HEK293 (cell line): ENCODE results near the gene WRAP73.

ENCODE experiments used
- CTCF ChIA-PET: fragments of 350-600 bp; formaldehyde crosslinking; extraction: SDS; loops from one replicate; lab custom pipeline; 2021; ENCODE audit warnings: antibody characterized with exemption; lab: Yijun Ruan, JAX
- POLR2A ChIA-PET: fragments of 300-600 bp; formaldehyde crosslinking; extraction: SDS; loops from one replicate; lab custom pipeline; 2020; ENCODE audit warnings: antibody characterized with exemption, inconsistent platforms; lab: Yijun Ruan, JAX
- H3K27ac ChIP-seq: fragments of 200-500 bp; sonication (Bioruptor generic); 2 replicates; pipeline ENCODE4 v1.5.1; 2014; ENCODE audit warnings: low read depth, low read length, control low read depth, inconsistent platforms; ENCODE audit errors: extremely low read depth
- H3K36me3 ChIP-seq, 2 experiments: fragments of 200-500 bp in 1 of 2; sonication (Bioruptor generic) in 1 of 2; 1 replicate in 1 of 2; 2 replicates in 1 of 2; pipeline ENCODE4 v1.5.1; 2014 to 2017; ENCODE audit warnings: inconsistent platforms in 2 of 2, low read length in 2 of 2; ENCODE audit not compliant: control insufficient read depth in 2 of 2, insufficient read depth in 1 of 2
- H3K4me1 ChIP-seq: fragments of 200-500 bp; sonication (Bioruptor generic); 2 replicates; pipeline ENCODE4 v1.5.1; 2014; ENCODE audit warnings: mild to moderate bottlenecking, low read length, inconsistent platforms; ENCODE audit not compliant: control insufficient read depth, insufficient read depth
- H3K4me3 ChIP-seq: 2 replicates; pipeline ENCODE4 v1.5.1; 2011; ENCODE audit warnings: low read depth, mild to moderate bottlenecking, control low read depth, low read length, moderate library complexity
- H3K9me3 ChIP-seq: fragments of 200-500 bp; sonication (Bioruptor generic); 2 replicates; pipeline ENCODE4 v1.5.1; 2014; ENCODE audit warnings: low read depth, low read length, inconsistent platforms; ENCODE audit not compliant: control insufficient read depth, insufficient read depth
- BCL6B ChIP-seq: fragments of 450-650 bp; formaldehyde crosslinking; IDR thresholded peaks from 2 replicates; pipeline ENCODE4 v1.5.1; 2017; ENCODE audit warnings: missing biosample characterization, missing genetic modification characterization
- EGR2 ChIP-seq: fragments of 450-650 bp; formaldehyde crosslinking; IDR thresholded peaks from 2 replicates; pipeline ENCODE4 v1.5.1; 2016; ENCODE audit warnings: low read depth, missing biosample characterization, missing genetic modification characterization
- GLIS1 ChIP-seq: fragments of 450-650 bp; formaldehyde crosslinking; IDR thresholded peaks from 2 replicates; pipeline ENCODE4 v1.5.1; 2016; ENCODE audit warnings: missing biosample characterization, missing genetic modification characterization
- GLIS2 ChIP-seq: fragments of 450-650 bp; formaldehyde crosslinking; IDR thresholded peaks from 2 replicates; pipeline ENCODE4 v1.5.1; 2016; ENCODE audit warnings: missing biosample characterization, missing genetic modification characterization
- IKZF3 ChIP-seq: fragments of 450-650 bp; IDR thresholded peaks from 2 replicates; pipeline ENCODE4 v1.5.0; 2018; ENCODE audit warnings: missing biosample characterization, mild to moderate bottlenecking, missing genetic modification characterization, moderate library complexity
- INSM2 ChIP-seq: fragments of 450-650 bp; formaldehyde crosslinking; IDR thresholded peaks from 2 replicates; pipeline ENCODE4 v1.5.1; 2016; ENCODE audit warnings: missing biosample characterization, missing genetic modification characterization
- KLF1 ChIP-seq: fragments of 450-650 bp; formaldehyde crosslinking; IDR thresholded peaks from 2 replicates; pipeline ENCODE4 v1.5.1; 2016; ENCODE audit warnings: missing biosample characterization, missing genetic modification characterization
- KLF8 ChIP-seq: fragments of 450-650 bp; formaldehyde crosslinking; IDR thresholded peaks from 2 replicates; pipeline ENCODE4 v1.5.1; 2016; ENCODE audit warnings: missing biosample characterization, missing genetic modification characterization
- MZF1 ChIP-seq: fragments of 450-650 bp; formaldehyde crosslinking; IDR thresholded peaks from 2 replicates; pipeline ENCODE4 v1.5.1; 2017; ENCODE audit warnings: missing biosample characterization, missing genetic modification characterization, borderline replicate concordance
- SCRT2 ChIP-seq: fragments of 450-650 bp; formaldehyde crosslinking; IDR thresholded peaks from 2 replicates; pipeline ENCODE4 v1.5.1; 2016; ENCODE audit warnings: missing biosample characterization, missing genetic modification characterization
- TCF7L2 ChIP-seq: IDR thresholded peaks from 2 replicates; pipeline ENCODE4 v1.6.1; 2011; ENCODE audit warnings: low read depth, mild to moderate bottlenecking, inconsistent platforms, low read length, moderate library complexity, borderline replicate concordance
- ZBTB1 ChIP-seq: fragments of 450-650 bp; formaldehyde crosslinking; IDR thresholded peaks from 2 replicates; pipeline ENCODE4 v1.5.1; 2016; ENCODE audit warnings: missing biosample characterization, missing genetic modification characterization
- ZFHX2 ChIP-seq: fragments of 450-650 bp; formaldehyde crosslinking; conservative IDR thresholded peaks from 2 replicates; pipeline ENCODE4 v1.5.1; 2016; ENCODE audit warnings: missing biosample characterization, missing genetic modification characterization
- ZIC2 ChIP-seq: fragments of 450-650 bp; formaldehyde crosslinking; IDR thresholded peaks from 2 replicates; pipeline ENCODE4 v1.5.1; 2016; ENCODE audit warnings: missing biosample characterization, missing genetic modification characterization
- ZNF157 ChIP-seq: fragments of 450-650 bp; formaldehyde crosslinking; IDR thresholded peaks from 2 replicates; pipeline ENCODE4 v1.5.1; 2016; ENCODE audit warnings: missing biosample characterization, missing genetic modification characterization
- ZNF354C ChIP-seq: fragments of 450-650 bp; formaldehyde crosslinking; IDR thresholded peaks from 2 replicates; pipeline ENCODE4 v1.5.1; 2016; ENCODE audit warnings: missing biosample characterization, missing genetic modification characterization, low read depth, borderline replicate concordance
- ZNF510 ChIP-seq: fragments of 450-650 bp; formaldehyde crosslinking; IDR thresholded peaks from 2 replicates; pipeline ENCODE4 v1.5.1; 2018; ENCODE audit warnings: mild to moderate bottlenecking, missing genetic modification characterization, missing biosample characterization; ENCODE audit not compliant: insufficient replicate concordance
- ZNF560 ChIP-seq: fragments of 450-650 bp; formaldehyde crosslinking; IDR thresholded peaks from 2 replicates; pipeline ENCODE4 v1.5.1; 2017; ENCODE audit warnings: missing biosample characterization, missing genetic modification characterization, borderline replicate concordance
- ZNF600 ChIP-seq: fragments of 450-650 bp; formaldehyde crosslinking; IDR thresholded peaks from 2 replicates; pipeline ENCODE4 v1.5.1; 2016; ENCODE audit warnings: missing biosample characterization, missing genetic modification characterization
- ZNF610 ChIP-seq: fragments of 450-650 bp; formaldehyde crosslinking; IDR thresholded peaks from 2 replicates; pipeline ENCODE4 v1.5.1; 2016; ENCODE audit warnings: missing biosample characterization, missing genetic modification characterization, borderline replicate concordance
- ZNF670 ChIP-seq: fragments of 450-650 bp; formaldehyde crosslinking; IDR thresholded peaks from 2 replicates; pipeline ENCODE4 v1.5.1; 2016; ENCODE audit warnings: missing biosample characterization, missing genetic modification characterization, low read depth
- TF ChIP-seq, protein P1 (sequence below): fragments of 450-650 bp; IDR thresholded peaks from 2 replicates; pipeline ENCODE4 v1.5.1; 2018; ENCODE audit warnings: missing biosample characterization, missing genetic modification characterization
- TF ChIP-seq, protein P2 (sequence below): fragments of 450-650 bp; formaldehyde crosslinking; IDR thresholded peaks from 2 replicates; pipeline ENCODE4 v1.5.1; 2016; ENCODE audit warnings: missing biosample characterization, missing genetic modification characterization, low read depth

Gene WRAP73

GRCh38 chr1:3676581-3677470 lies 26.9 kb upstream of the WRAP73 start:
- no peak for TF ChIP-seq KLF8 (tag by site-specific recombination)
- TF ChIP-seq ZNF560 = no peak
- TF ChIP-seq ZNF600 (tag by site-specific recombination) = peak; percentile 50; the same call in 1 of the 2 replicates
- no peak for TF ChIP-seq INSM2 (tag by site-specific recombination)
- TF ChIP-seq ZFHX2 = peak; percentile 26; the same call in 1 of the 2 replicates
- peak; percentile 69 for TF ChIP-seq GLIS1 (tag by site-specific recombination)
- TF ChIP-seq, protein P1, sequence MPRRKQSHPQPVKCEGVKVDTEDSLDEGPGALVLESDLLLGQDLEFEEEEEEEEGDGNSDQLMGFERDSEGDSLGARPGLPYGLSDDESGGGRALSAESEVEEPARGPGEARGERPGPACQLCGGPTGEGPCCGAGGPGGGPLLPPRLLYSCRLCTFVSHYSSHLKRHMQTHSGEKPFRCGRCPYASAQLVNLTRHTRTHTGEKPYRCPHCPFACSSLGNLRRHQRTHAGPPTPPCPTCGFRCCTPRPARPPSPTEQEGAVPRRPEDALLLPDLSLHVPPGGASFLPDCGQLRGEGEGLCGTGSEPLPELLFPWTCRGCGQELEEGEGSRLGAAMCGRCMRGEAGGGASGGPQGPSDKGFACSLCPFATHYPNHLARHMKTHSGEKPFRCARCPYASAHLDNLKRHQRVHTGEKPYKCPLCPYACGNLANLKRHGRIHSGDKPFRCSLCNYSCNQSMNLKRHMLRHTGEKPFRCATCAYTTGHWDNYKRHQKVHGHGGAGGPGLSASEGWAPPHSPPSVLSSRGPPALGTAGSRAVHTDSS (tag by site-specific recombination) = no peak
- no peak for TF ChIP-seq ZBTB1
- TF ChIP-seq ZIC2 (tag by site-specific recombination) = peak; percentile 82
- H3K27ac ChIP-seq = no peak overlapping the region
- H3K4me1 ChIP-seq = no peaks in the 10 kb centered on the region
- H3K36me3 ChIP-seq = no peaks in the 10 kb centered on the region
- H3K9me3 ChIP-seq = no peaks in the 10 kb centered on the region
- ChIA-PET CTCF (interaction anchor here (0.6 kb wide), 1 partner anchor 55 kb away, joined by 3 read pairs; no protein-coding TSS in a partner anchor), POLR2A (no interaction called here)
- no peak overlapping the region for H3K4me3 ChIP-seq

DNA sequence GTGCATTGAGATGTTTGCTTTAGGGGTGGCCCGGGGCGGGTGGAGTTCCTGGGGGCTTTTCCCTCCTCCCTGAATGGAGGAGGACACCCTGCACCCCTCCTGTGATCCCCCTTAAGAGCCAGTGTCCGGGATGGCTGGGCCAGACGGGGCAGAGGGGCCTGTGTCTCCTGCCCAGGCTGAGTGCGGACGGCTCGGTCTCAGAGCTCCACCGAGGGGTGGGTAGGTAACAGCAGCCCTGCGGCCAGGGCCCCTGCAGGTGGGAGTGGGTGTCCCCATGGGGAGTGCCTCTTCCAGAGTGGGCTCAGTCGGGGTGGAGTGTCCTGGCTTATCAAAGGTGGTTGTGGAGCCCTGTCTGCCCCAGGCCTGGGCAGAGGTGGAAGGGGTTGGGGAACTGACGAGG lies 25.5 kb upstream of the WRAP73 start:
- H3K4me3 ChIP-seq = no peak overlapping the region
- ChIA-PET CTCF (no interaction called here), POLR2A (no interaction called here)
- H3K4me1 ChIP-seq = no peaks in the 10 kb centered on the region
- H3K27ac ChIP-seq = no peak overlapping the region
- no peaks in the 10 kb centered on the region for H3K9me3 ChIP-seq
- TF ChIP-seq BCL6B (no peak), ZNF670 (tag by site-specific recombination) (no peak), EGR2 (tag by site-specific recombination) (no peak), ZNF610 (tag by site-specific recombination) (no peak), ZIC2 (tag by site-specific recombination) (no peak), IKZF3 (tag by site-specific recombination) (no peak), MZF1 (tag by site-specific recombination) (no peak), TCF7L2 (no peak), ZNF354C (tag by site-specific recombination) (no peak), ZNF157 (tag by site-specific recombination) (no peak), ZNF560 (no peak), KLF1 (tag by site-specific recombination) (0 out of 2 replicates have a peak, but pooled peaks have one; percentile 11), ZNF600 (tag by site-specific recombination) (0 out of 2 replicates have a peak, but pooled peaks have one; percentile 26), ZNF510 (tag by site-specific recombination) (no peak), SCRT2 (tag by site-specific recombination) (no peak), GLIS2 (tag by site-specific recombination) (0 out of 2 replicates have a peak, but pooled peaks have one; percentile 10)
- TF ChIP-seq, protein P2, sequence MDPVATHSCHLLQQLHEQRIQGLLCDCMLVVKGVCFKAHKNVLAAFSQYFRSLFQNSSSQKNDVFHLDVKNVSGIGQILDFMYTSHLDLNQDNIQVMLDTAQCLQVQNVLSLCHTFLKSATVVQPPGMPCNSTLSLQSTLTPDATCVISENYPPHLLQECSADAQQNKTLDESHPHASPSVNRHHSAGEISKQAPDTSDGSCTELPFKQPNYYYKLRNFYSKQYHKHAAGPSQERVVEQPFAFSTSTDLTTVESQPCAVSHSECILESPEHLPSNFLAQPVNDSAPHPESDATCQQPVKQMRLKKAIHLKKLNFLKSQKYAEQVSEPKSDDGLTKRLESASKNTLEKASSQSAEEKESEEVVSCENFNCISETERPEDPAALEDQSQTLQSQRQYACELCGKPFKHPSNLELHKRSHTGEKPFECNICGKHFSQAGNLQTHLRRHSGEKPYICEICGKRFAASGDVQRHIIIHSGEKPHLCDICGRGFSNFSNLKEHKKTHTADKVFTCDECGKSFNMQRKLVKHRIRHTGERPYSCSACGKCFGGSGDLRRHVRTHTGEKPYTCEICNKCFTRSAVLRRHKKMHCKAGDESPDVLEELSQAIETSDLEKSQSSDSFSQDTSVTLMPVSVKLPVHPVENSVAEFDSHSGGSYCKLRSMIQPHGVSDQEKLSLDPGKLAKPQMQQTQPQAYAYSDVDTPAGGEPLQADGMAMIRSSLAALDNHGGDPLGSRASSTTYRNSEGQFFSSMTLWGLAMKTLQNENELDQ (tag by site-specific recombination) = no peak
- no peaks in the 10 kb centered on the region for H3K36me3 ChIP-seq
